Brain microvascular endothelial cell (primary cell): Measurements from ENCODE around the gene UBQLN3.

Source experiments
- DNase-seq: peaks from one replicate; pipeline ENCODE4 v3.0.0-alpha.2; 2020
- H3K27ac ChIP-seq: fragments of 250-450 bp; sonication (Bioruptor Pico); 2 replicates; pipeline ENCODE4 v1.5.1; 2020; ENCODE audit warnings: mild to moderate bottlenecking, moderate library complexity
- H3K27me3 ChIP-seq: fragments of 250-450 bp; sonication (Bioruptor Pico); replicated peaks from 2 replicates; pipeline ENCODE4 v1.5.1; 2020; ENCODE audit warnings: mild to moderate bottlenecking
- H3K36me3 ChIP-seq: fragments of 250-450 bp; sonication (Bioruptor Pico); replicated peaks from 2 replicates; pipeline ENCODE4 v1.5.1; 2020; ENCODE audit warnings: mild to moderate bottlenecking
- H3K4me3 ChIP-seq: 2 replicates; pipeline ENCODE4 v1.5.1; 2011; ENCODE audit warnings: low read depth, mild to moderate bottlenecking, control low read depth, low read length, moderate library complexity
- CTCF ChIP-seq: IDR thresholded peaks from 2 replicates; pipeline ENCODE4 v1.5.1; 2011; ENCODE audit warnings: low read depth, mild to moderate bottlenecking, moderate library complexity, low read length, control low read depth, inconsistent platforms; ENCODE audit errors: missing control alignments
- in situ Hi-C: cut with HindIII; loops from 2 replicates; pipeline ENCODE4 v1.10.0; 2017; ENCODE audit warnings: low sequenced_read_pairs, low pct_ligation_motif_present

UBQLN3 gene

GRCh38 chr11:5531053-5531831 is 21.5 kb upstream of the UBQLN3 start:
- in situ Hi-C loops = no loop called here
- Histone ChIP-seq H3K27me3 (no peaks in the 10 kb centered on the region), H3K4me3 (no peak overlapping the region), H3K36me3 (no peaks in the 10 kb centered on the region), H3K27ac (no peak overlapping the region)
- no peak for DNase-seq
- TF ChIP-seq CTCF = no peak

- no peak for TF ChIP-seq CTCF
- H3K27ac ChIP-seq = no peak overlapping the region
- in situ Hi-C loops = no loop called here
- H3K4me3 ChIP-seq = no peak overlapping the region
- H3K36me3 ChIP-seq = no peaks in the 10 kb centered on the region
- no peak for DNase-seq
- H3K27me3 ChIP-seq = no peaks in the 10 kb centered on the region
Observed at GRCh38 chr11:5528495-5528894, 18.7 kb upstream of the UBQLN3 start.

- no peak for TF ChIP-seq CTCF
- Histone ChIP-seq H3K36me3 (no peaks in the 10 kb centered on the region), H3K27me3 (no peaks in the 10 kb centered on the region), H3K27ac (no peak overlapping the region), H3K4me3 (no peak overlapping the region)
- no peak for DNase-seq
- in situ Hi-C loops = no loop called here
Observed at GRCh38 chr11:5527716-5528115, 18.0 kb upstream of the UBQLN3 start.

- Histone ChIP-seq H3K36me3 (no peaks in the 10 kb centered on the region), H3K27me3 (no peaks in the 10 kb centered on the region), H3K27ac (no peak overlapping the region), H3K4me3 (no peak overlapping the region)
- in situ Hi-C loops = no loop called here
- TF ChIP-seq CTCF = no peak
- DNase-seq = no peak
Observed at GRCh38 chr11:5524756-5525155, 15.0 kb upstream of the UBQLN3 start.

- Histone ChIP-seq H3K27me3 (no peaks in the 10 kb centered on the region), H3K27ac (no peak overlapping the region), H3K4me3 (no peak overlapping the region), H3K36me3 (no peaks in the 10 kb centered on the region)
- DNase-seq = no peak
- in situ Hi-C loops = no loop called here
- TF ChIP-seq CTCF = no peak
Observed at GRCh38 chr11:5522308-5522707, 12.6 kb upstream of the UBQLN3 start.

- H3K36me3 ChIP-seq = no peaks in the 10 kb centered on the region
- no peak for DNase-seq
- H3K27ac ChIP-seq = no peak overlapping the region
- H3K4me3 ChIP-seq = no peak overlapping the region
- H3K27me3 ChIP-seq = no peaks in the 10 kb centered on the region
- no peak for TF ChIP-seq CTCF
- in situ Hi-C loops = no loop called here
Observed at GRCh38 chr11:5521540-5521939, 11.8 kb upstream of the UBQLN3 start.
